K562 (cell line): ENCODE results near the gene SLAIN2. TPM values are rescaled to one million over a fixed set of nuclear protein-coding genes. Genes with fewer than 3 reads are reported as not detected.

Experiments used
- DIDO1 ChIP-seq: fragments of 450-650 bp; IDR thresholded peaks from 2 replicates; pipeline ENCODE4 v1.6.1; 2016; ENCODE audit warnings: low read depth, missing biosample characterization, missing genetic modification characterization
- EGR1 ChIP-seq: fragments of 450-650 bp; conservative IDR thresholded peaks from 2 replicates; pipeline ENCODE4 v1.6.1; 2017; ENCODE audit warnings: mild to moderate bottlenecking
- ELK1 ChIP-seq: sonication (generic); formaldehyde crosslinking; IDR thresholded peaks from 2 replicates; pipeline ENCODE4 v1.8.1; 2022; ENCODE audit warnings: missing genetic modification reagents
- ELK3 ChIP-seq: fragments of 450-650 bp; formaldehyde crosslinking; IDR thresholded peaks from 2 replicates; pipeline ENCODE4 v1.4.0; 2020; ENCODE audit warnings: mild to moderate bottlenecking
- ETV1 ChIP-seq: fragments of 450-650 bp; conservative IDR thresholded peaks from 2 replicates; pipeline ENCODE4 v1.6.1; 2016; ENCODE audit warnings: missing genetic modification characterization, control low read depth, low read depth, missing compliant biosample characterization
- FOXP1 ChIP-seq: sonication (generic); formaldehyde crosslinking; IDR thresholded peaks from 2 replicates; pipeline ENCODE4 v1.8.0; 2022; ENCODE audit warnings: mild to moderate bottlenecking, missing genetic modification reagents
- HBP1 ChIP-seq: fragments of 450-650 bp; formaldehyde crosslinking; IDR thresholded peaks from 2 replicates; pipeline ENCODE4 v1.4.0; 2022; ENCODE audit warnings: missing genetic modification characterization
- HDGF ChIP-seq: fragments of 450-650 bp; IDR thresholded peaks from 2 replicates; pipeline ENCODE4 v1.6.1; 2016
- ID3 ChIP-seq, 2 experiments: fragments of 250-450 bp in 1 of 2; fragments of 450-650 bp in 1 of 2; sonication (Bioruptor Pico) in 1 of 2; IDR thresholded peaks; 2 replicates each; pipeline versions ENCODE4 v1.6.1 to v1.8.0; 2016 to 2021; ENCODE audit warnings: mild to moderate bottlenecking in 2 of 2, moderate library complexity in 2 of 2, missing compliant biosample characterization in 1 of 2, missing genetic modification characterization in 1 of 2
- IFI16 ChIP-seq: fragments of 250-450 bp; sonication (Bioruptor Pico); IDR thresholded peaks from 2 replicates; pipeline ENCODE4 v2.1.2; 2022; ENCODE audit warnings: mild to moderate bottlenecking, inconsistent platforms
- JUN ChIP-seq, 2 experiments: sonication (generic) in 1 of 2; formaldehyde crosslinking in 1 of 2; IDR thresholded peaks; 2 replicates each; pipeline versions ENCODE4 v1.6.1 to v1.8.0; 2012 to 2022; ENCODE audit warnings: borderline replicate concordance in 2 of 2, mild to moderate bottlenecking in 2 of 2, improper control_type of control experiment in 1 of 2, low read depth in 1 of 2, low read length in 1 of 2, missing genetic modification reagents in 1 of 2
- MNT ChIP-seq, 2 experiments: fragments of 450-650 bp; conservative IDR thresholded peaks; 2 replicates each; pipeline ENCODE4 v1.6.1; 2017; ENCODE audit warnings: mild to moderate bottlenecking in 2 of 2, moderate library complexity in 2 of 2
- OTX1 ChIP-seq: fragments of 450-650 bp; formaldehyde crosslinking; IDR thresholded peaks from 2 replicates; pipeline ENCODE4 v1.4.0; 2022; ENCODE audit warnings: mild to moderate bottlenecking
- POLR2A ChIP-seq: fragments of 450-650 bp; conservative IDR thresholded peaks from 2 replicates; pipeline ENCODE4 v1.6.1; 2016
- RHOXF2B ChIP-seq: fragments of 250-450 bp; sonication (Bioruptor Pico); conservative IDR thresholded peaks from 2 replicates; pipeline ENCODE4 v1.5.1; 2021
- SMARCA5 ChIP-seq: fragments of 450-650 bp; IDR thresholded peaks from 2 replicates; pipeline ENCODE4 v1.6.1; 2016
- SP1 ChIP-seq: sonication (generic); formaldehyde crosslinking; IDR thresholded peaks from 2 replicates; pipeline ENCODE4 v1.8.1; 2022; ENCODE audit warnings: mild to moderate bottlenecking, missing genetic modification reagents
- TAF1 ChIP-seq: IDR thresholded peaks from 2 replicates; pipeline ENCODE4 v1.6.1; 2011; ENCODE audit warnings: mild to moderate bottlenecking, low read length, moderate library complexity; ENCODE audit not compliant: insufficient read depth, control insufficient read depth, severe bottlenecking; ENCODE audit errors: extremely low read depth
- TCFL5 ChIP-seq: fragments of 250-450 bp; sonication (Bioruptor Pico); conservative IDR thresholded peaks from 2 replicates; pipeline ENCODE4 v1.6.1; 2021; ENCODE audit warnings: mild to moderate bottlenecking, moderate library complexity, matching md5 sums
- ZFP30 ChIP-seq: fragments of 250-450 bp; sonication (Bioruptor Pico); IDR thresholded peaks from 2 replicates; pipeline ENCODE4 v1.8.0; 2022; ENCODE audit warnings: moderate library complexity, mild to moderate bottlenecking, inconsistent platforms, borderline replicate concordance
- ZNF224 ChIP-seq: sonication (generic); formaldehyde crosslinking; IDR thresholded peaks from 2 replicates; pipeline ENCODE4 v1.8.0; 2022; ENCODE audit warnings: mild to moderate bottlenecking, missing genetic modification reagents
- ZNF408 ChIP-seq: fragments of 250-450 bp; sonication (Bioruptor Pico); IDR thresholded peaks from 2 replicates; pipeline ENCODE4 v1.4.0; 2020; ENCODE audit warnings: low read depth, mild to moderate bottlenecking, moderate library complexity
- polyA plus RNA-seq, 8 experiments: library from polyadenylated mRNA; depleted of rRNA in 4 of 8; stranded (reverse) in 5 of 8; unstranded in 3 of 8; fragments of >200 nt; fragmentation: Nextera tagmentation in 2 of 8; fragmentation: Illumina TruSeq in 1 of 8; extraction: Ambion mirVana in 2 of 8; extraction: Trizol in 1 of 8; gene quantifications; 2 replicates each; pipeline versions ENCODE4 v1.2.1 to v1.2.3, GENCODE V29; 2011 to 2014; ENCODE audit warnings: inconsistent platforms in 1 of 8, missing spikeins in 1 of 8
- total RNA-seq, 7 experiments: library from RNA; depleted of rRNA in 6 of 7; stranded (reverse); fragments of >200 nt in 6 of 7; fragmentation: Illumina TruSeq in 2 of 7; extraction: Trizol in 2 of 7; gene quantifications; 2 replicates each; pipeline versions ENCODE4 v1.2.1 to v1.2.3, GENCODE V29; 2011 to 2021; ENCODE audit warnings: low replicate concordance in 1 of 7

SLAIN2 gene
- total and polyA plus RNA-seq, 9 of the 15 experiments (the other 6 are each of a cell fraction or from before 2014, with no cell fraction given) = 3.5 to 116 (median 35.0) TPM

GRCh38 chr4:48341776-48342605 lies 662 bp downstream of the SLAIN2 start (continued):
- TF ChIP-seq ZNF408 (no peak), ETV1 (tag) (no peak), HBP1 (CRISPR knock-in tag) (no peak), POLR2A (no peak), MNT (conservative IDR thresholded peaks at IDR 0.05) (0 out of 4 replicates have a peak, but pooled peaks of 1 of the 2 experiments have one; percentile 32), OTX1 (CRISPR knock-in tag) (no peak), IFI16 (CRISPR knock-in tag) (no peak), SP1 (CRISPR knock-in tag) (no peak; the same call in 1 of the 2 replicates), FOXP1 (CRISPR knock-in tag) (0 out of 2 replicates have a peak, but pooled peaks have one; percentile 47), SMARCA5 (0 out of 2 replicates have a peak, but pooled peaks have one; percentile 39), HDGF (peak; percentile 36; the same call in 1 of the 2 replicates), TCFL5 (no peak), DIDO1 (tag) (no peak), ZFP30 (CRISPR knock-in tag) (no peak), ELK1 (CRISPR knock-in tag) (no peak), EGR1 (peak; percentile 69), RHOXF2B (CRISPR knock-in tag) (no peak), ZNF224 (0 out of 2 replicates have a peak, but pooled peaks have one; percentile 2), TAF1 (peak; percentile 40), ELK3 (CRISPR knock-in tag) (no peak), JUN (IDR thresholded peaks at IDR 0.05; ENCODE audit: borderline replicate concordance, low read depth, low read length) (no peak), JUN (CRISPR knock-in tag; IDR thresholded peaks at IDR 0.05; ENCODE audit: borderline replicate concordance) (peak; percentile 73; the same call in 1 of the 2 replicates), ID3 (CRISPR knock-in tag; IDR thresholded peaks at IDR 0.05) (no peak), ID3 (tag; IDR thresholded peaks at IDR 0.05) (0 out of 2 replicates have a peak, but pooled peaks have one; percentile 22)
